ENCODE results near the gene CCL27.

- TF ChIP-seq CTCF (IDR thresholded peaks at IDR 0.05; ENCODE audit: low read depth, low read length, poor library complexity, severe bottlenecking) (no peak), EZH2phosphoT487 (IDR thresholded peaks at IDR 0.05; ENCODE audit: borderline replicate concordance, low read length) (no peak)
Observed at GRCh38 chr9:34694811-34695210, 32.4 kb upstream of the CCL27 start.
